ENCODE measurements around the gene GH2.
A peak's percentile ranks its signal among the peaks of the same experiment; 100 is the strongest.

Gene GH2

GRCh38 chr17:63837480-63837879 lies 44.3 kb downstream of the GH2 start:
- CTCF ChIA-PET = interaction anchor here (0.7 to 1.5 kb wide), 2 partner anchors 9 to 11 kb away, joined by 5 read pairs; no protein-coding TSS in a partner anchor
- Histone ChIP-seq H3K36me3 (ENCODE audit: control insufficient read depth in 2 of 2, insufficient read depth in 1 of 2, low read length in 2 of 2) (peaks cover 33 to 59% of the 10 kb centered on the region in 2 experiments), H3K4me1 (ENCODE audit: control insufficient read depth, insufficient read depth, low read length) (peaks cover 20% of the 10 kb centered on the region)

GRCh38 chr17:63836811-63837210 lies 44.9 kb downstream of the GH2 start:
- Histone ChIP-seq H3K27ac (ENCODE audit: extremely low read depth, low read depth, low read length) (no peak overlapping the region), H3K9me3 (ENCODE audit: control insufficient read depth, insufficient read depth, low read depth, low read length) (no peaks in the 10 kb centered on the region), H3K4me3 (ENCODE audit: low read depth, low read length) (no peak overlapping the region), H3K36me3 (ENCODE audit: control insufficient read depth in 2 of 2, insufficient read depth in 1 of 2, low read length in 2 of 2) (peaks cover 38 to 66% of the 10 kb centered on the region in 2 experiments), H3K4me1 (ENCODE audit: control insufficient read depth, insufficient read depth, low read length) (peaks cover 20% of the 10 kb centered on the region)
- TF ChIP-seq BCL11A (tag by site-specific recombination; IDR thresholded peaks at IDR 0.05; ENCODE audit: low read depth) (no peak), ZNF138 (tag by site-specific recombination; IDR thresholded peaks at IDR 0.05; ENCODE audit: borderline replicate concordance) (no peak)
- CTCF ChIA-PET = interaction anchor here (0.5 to 1.5 kb wide), 3 partner anchors 8 to 72 kb away, joined by 3 to 5 read pairs (median 5); no protein-coding TSS in a partner anchor
- POLR2A ChIA-PET = interaction anchor here (6.5 kb wide), 1 partner anchor 7 kb away, joined by 65 read pairs; the partner anchor contains the start of genes FTSJ3 and PSMC5

More at GRCh38 chr17:63837480-63837879, 44.3 kb downstream of the GH2 start:
- no peaks in the 10 kb centered on the region for H3K9me3 ChIP-seq (ENCODE audit: control insufficient read depth, insufficient read depth, low read depth, low read length)
- POLR2A ChIA-PET = interaction anchor here (6.5 kb wide), 1 partner anchor 8 kb away, joined by 65 read pairs; the partner anchor contains the start of genes FTSJ3 and PSMC5
- H3K27ac ChIP-seq (ENCODE audit: extremely low read depth, low read depth, low read length) = no peak overlapping the region
- no peak for TF ChIP-seq ZNF148 (tag by site-specific recombination; IDR thresholded peaks at IDR 0.05; ENCODE audit: borderline replicate concordance)
- TF ChIP-seq GLIS2 (tag by site-specific recombination; IDR thresholded peaks at IDR 0.05) = peak; percentile 14; the same call in 1 of the 2 replicates
- no peak overlapping the region for H3K4me3 ChIP-seq (ENCODE audit: low read depth, low read length)

- Histone ChIP-seq H3K27ac (ENCODE audit: extremely low read depth, low read depth, low read length) (no peak overlapping the region), H3K36me3 (ENCODE audit: control insufficient read depth in 2 of 2, insufficient read depth in 1 of 2, low read length in 2 of 2) (peaks cover 41 to 82% of the 10 kb centered on the region in 2 experiments), H3K9me3 (ENCODE audit: control insufficient read depth, insufficient read depth, low read depth, low read length) (no peaks in the 10 kb centered on the region), H3K4me3 (ENCODE audit: low read depth, low read length) (no peak overlapping the region), H3K4me1 (ENCODE audit: control insufficient read depth, insufficient read depth, low read length) (peaks cover 10% of the 10 kb centered on the region)
- POLR2A ChIA-PET = interaction anchor here (0.7 to 2.7 kb wide), 3 partner anchors 8 to 62 kb away, joined by 4 to 10 read pairs (median 5); partner anchors contain the start of genes CCDC47, DDX42 and PSMC5
- CTCF ChIA-PET = interaction anchor here (0.5 to 3.0 kb wide), 23 partner anchors 8 to 437 kb away, joined by 3 to 18 read pairs (median 5); partner anchors contain the start of gene PSMC5
- TF ChIP-seq ZNF157 (tag by site-specific recombination; IDR thresholded peaks at IDR 0.05) = no peak
- peak; percentile 21; the same call in 1 of the 2 replicates for TF ChIP-seq ZBTB17 (tag by site-specific recombination; IDR thresholded peaks at IDR 0.05)
- TF ChIP-seq GLIS1 (tag by site-specific recombination; IDR thresholded peaks at IDR 0.05) = peak; percentile 31; the same call in 1 of the 2 replicates
- peak; percentile 72 for TF ChIP-seq ZNF121 (tag by site-specific recombination; IDR thresholded peaks at IDR 0.05)
Measured at GRCh38 chr17:63835167-63835720, 46.5 kb downstream of the GH2 start.

- Histone ChIP-seq H3K9me3 (ENCODE audit: control insufficient read depth, insufficient read depth, low read depth, low read length) (no peaks in the 10 kb centered on the region), H3K4me1 (ENCODE audit: control insufficient read depth, insufficient read depth, low read length) (peaks cover 7% of the 10 kb centered on the region), H3K4me3 (ENCODE audit: low read depth, low read length) (no peak overlapping the region), H3K36me3 (ENCODE audit: control insufficient read depth in 2 of 2, insufficient read depth in 1 of 2, low read length in 2 of 2) (peaks cover 45 to 88% of the 10 kb centered on the region in 2 experiments), H3K27ac (ENCODE audit: extremely low read depth, low read depth, low read length) (0 out of 2 replicates have a peak overlapping the region, but pooled peaks have one; percentile 1)
- CTCF ChIA-PET = interaction anchor here (0.6 to 3.0 kb wide), 30 partner anchors 8 to 437 kb away, joined by 3 to 18 read pairs (median 4); partner anchors contain the start of genes CCDC47, DDX42 and PSMC5
- POLR2A ChIA-PET = interaction anchor here (0.5 to 2.7 kb wide), 6 partner anchors 8 to 1201 kb away, joined by 3 to 10 read pairs (median 3); partner anchors contain the start of genes CCDC47, DDX42 and PSMC5
- TF ChIP-seq KLF10 (tag by site-specific recombination; IDR thresholded peaks at IDR 0.05) (no peak), EGR2 (tag by site-specific recombination; IDR thresholded peaks at IDR 0.05; ENCODE audit: low read depth) (no peak), ZNF791 (tag by site-specific recombination; IDR thresholded peaks at IDR 0.05) (no peak), ZNF394 (tag by site-specific recombination; IDR thresholded peaks at IDR 0.05; ENCODE audit: borderline replicate concordance) (peak; percentile 22; the same call in 1 of the 2 replicates), ZNF184 (tag by site-specific recombination; IDR thresholded peaks at IDR 0.05) (0 out of 2 replicates have a peak, but pooled peaks have one; percentile 38), ZNF48 (tag by site-specific recombination; IDR thresholded peaks at IDR 0.05) (no peak), ZNF148 (tag by site-specific recombination; IDR thresholded peaks at IDR 0.05; ENCODE audit: borderline replicate concordance) (no peak), ZNF366 (tag by site-specific recombination; conservative IDR thresholded peaks at IDR 0.05) (no peak), ZNF776 (tag by site-specific recombination; IDR thresholded peaks at IDR 0.05; ENCODE audit: borderline replicate concordance) (no peak), ZNF792 (tag by site-specific recombination; IDR thresholded peaks at IDR 0.05) (no peak), ZNF521 (tag by site-specific recombination; IDR thresholded peaks at IDR 0.05) (no peak), ZBTB17 (tag by site-specific recombination; IDR thresholded peaks at IDR 0.05) (0 out of 2 replicates have a peak, but pooled peaks have one; percentile 79), ZNF473 (tag by site-specific recombination; IDR thresholded peaks at IDR 0.05) (no peak), ZNF610 (tag by site-specific recombination; IDR thresholded peaks at IDR 0.05; ENCODE audit: borderline replicate concordance) (0 out of 2 replicates have a peak, but pooled peaks have one; percentile 46)
Measured at GRCh38 chr17:63834431-63835166, 47.1 kb downstream of the GH2 start.
